ENCODE data around the gene TBC1D17.

DNA sequence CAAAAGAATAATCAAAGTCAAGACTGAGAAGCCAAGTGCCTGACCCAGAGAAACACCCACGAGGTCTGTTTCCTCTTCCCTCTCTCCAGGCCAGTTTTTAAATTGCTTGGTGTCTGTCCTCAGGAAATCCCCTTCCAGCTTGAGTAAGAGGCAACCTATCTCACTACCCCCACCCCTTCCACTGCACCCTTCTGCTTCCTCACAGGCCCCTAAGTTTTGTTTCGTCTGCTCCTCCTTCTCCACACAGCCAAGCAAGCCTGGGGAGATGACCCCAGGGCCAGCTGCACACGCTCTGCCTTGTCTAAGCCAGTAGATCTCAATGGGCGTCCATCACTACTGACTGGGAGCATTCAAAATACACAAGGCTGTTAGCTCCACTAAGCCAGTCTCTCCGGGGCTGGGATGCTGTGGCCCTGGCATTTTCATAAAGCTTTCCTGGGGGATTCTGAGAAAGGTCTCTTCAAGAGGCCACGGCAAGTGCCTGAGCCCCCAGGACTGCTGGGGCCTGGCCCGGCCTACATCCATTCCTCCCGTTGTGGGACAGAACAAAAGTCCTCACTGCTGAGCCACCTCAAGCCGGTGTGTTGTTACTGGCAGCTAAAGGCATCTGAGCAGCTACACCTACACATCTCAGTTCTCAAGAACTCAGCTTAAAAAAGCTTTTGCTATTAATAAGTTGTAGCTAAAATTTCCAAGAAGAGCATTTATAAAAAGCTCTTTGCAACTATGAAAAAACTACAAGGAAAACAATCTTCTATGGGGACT, 34.1 kb downstream of the TBC1D17 start:
- TF ChIP-seq, protein P1, sequence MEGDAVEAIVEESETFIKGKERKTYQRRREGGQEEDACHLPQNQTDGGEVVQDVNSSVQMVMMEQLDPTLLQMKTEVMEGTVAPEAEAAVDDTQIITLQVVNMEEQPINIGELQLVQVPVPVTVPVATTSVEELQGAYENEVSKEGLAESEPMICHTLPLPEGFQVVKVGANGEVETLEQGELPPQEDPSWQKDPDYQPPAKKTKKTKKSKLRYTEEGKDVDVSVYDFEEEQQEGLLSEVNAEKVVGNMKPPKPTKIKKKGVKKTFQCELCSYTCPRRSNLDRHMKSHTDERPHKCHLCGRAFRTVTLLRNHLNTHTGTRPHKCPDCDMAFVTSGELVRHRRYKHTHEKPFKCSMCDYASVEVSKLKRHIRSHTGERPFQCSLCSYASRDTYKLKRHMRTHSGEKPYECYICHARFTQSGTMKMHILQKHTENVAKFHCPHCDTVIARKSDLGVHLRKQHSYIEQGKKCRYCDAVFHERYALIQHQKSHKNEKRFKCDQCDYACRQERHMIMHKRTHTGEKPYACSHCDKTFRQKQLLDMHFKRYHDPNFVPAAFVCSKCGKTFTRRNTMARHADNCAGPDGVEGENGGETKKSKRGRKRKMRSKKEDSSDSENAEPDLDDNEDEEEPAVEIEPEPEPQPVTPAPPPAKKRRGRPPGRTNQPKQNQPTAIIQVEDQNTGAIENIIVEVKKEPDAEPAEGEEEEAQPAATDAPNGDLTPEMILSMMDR (IDR thresholded peaks at IDR 0.05; ENCODE audit: insufficient read depth, low read depth, low read length), result no peak
- TF ChIP-seq EZH2 (IDR thresholded peaks at IDR 0.05; ENCODE audit: insufficient read depth, low read length), result no peak
